DOHH2 (cell line): ENCODE measurements around the gene ABHD12.

Experiments used
- H3F3A ChIP-seq: fragments of 200-600 bp; sonication (generic), shearing (Covaris generic); 2 replicates; pipeline ENCODE4 v1.6.0; 2016; ENCODE audit warnings: antibody characterized with exemption, mild to moderate bottlenecking; ENCODE audit not compliant: control insufficient read depth, insufficient read depth
- H3K27ac ChIP-seq: fragments of 200-600 bp; sonication (generic); 2 replicates; pipeline ENCODE4 v1.5.1; 2014; ENCODE audit warnings: low read depth, mild to moderate bottlenecking, low read length, moderate library complexity
- H3K27me3 ChIP-seq: fragments of 200-600 bp; sonication (generic); 2 replicates; pipeline ENCODE4 v1.6.1; 2014; ENCODE audit warnings: mild to moderate bottlenecking, low read length, mixed read lengths; ENCODE audit not compliant: control insufficient read depth
- H3K36me3 ChIP-seq: fragments of 200-600 bp; sonication (generic); 2 replicates; pipeline ENCODE4 v1.6.1; 2014; ENCODE audit warnings: mild to moderate bottlenecking, low read length, moderate library complexity, mixed read lengths; ENCODE audit not compliant: control insufficient read depth
- H3K4me1 ChIP-seq: fragments of 200-600 bp; sonication (generic); 2 replicates; pipeline ENCODE4 v1.6.1; 2014; ENCODE audit warnings: mild to moderate bottlenecking, low read length, mixed read lengths; ENCODE audit not compliant: control insufficient read depth
- H3K4me2 ChIP-seq: fragments of 200-600 bp; sonication (generic); 2 replicates; pipeline ENCODE4 v1.6.0; 2014; ENCODE audit warnings: mild to moderate bottlenecking, low read length, moderate library complexity
- H3K4me3 ChIP-seq: fragments of 200-600 bp; sonication (generic); 2 replicates; pipeline ENCODE4 v1.5.1; 2014; ENCODE audit warnings: mild to moderate bottlenecking, low read length, mixed read lengths
- H3K79me2 ChIP-seq: fragments of 200-600 bp; sonication (generic); 2 replicates; pipeline ENCODE4 v1.6.1; 2014; ENCODE audit warnings: mild to moderate bottlenecking, low read length, mixed read lengths; ENCODE audit not compliant: control insufficient read depth
- H3K9me2 ChIP-seq: fragments of 200-600 bp; sonication (generic); replicated peaks from 2 replicates; pipeline ENCODE4 v1.6.1; 2014; ENCODE audit warnings: mild to moderate bottlenecking, low read length, mixed read lengths; ENCODE audit not compliant: control insufficient read depth
- H3K9me3 ChIP-seq: fragments of 200-600 bp; sonication (generic); 2 replicates; pipeline ENCODE4 v1.6.1; 2014; ENCODE audit warnings: antibody characterized with exemption, low read length, mixed read lengths; ENCODE audit not compliant: control insufficient read depth, insufficient read depth
- H4K20me1 ChIP-seq: fragments of 200-600 bp; sonication (generic); 2 replicates; pipeline ENCODE4 v1.6.0; 2014; ENCODE audit warnings: low read depth, mild to moderate bottlenecking, antibody characterized with exemption, low read length, moderate library complexity; ENCODE audit not compliant: control insufficient read depth, insufficient read depth
- CTCF ChIP-seq: fragments of 200-600 bp; sonication (generic); IDR thresholded peaks from one replicate; pipeline ENCODE4 v1.5.1; 2014; ENCODE audit warnings: antibody characterized with exemption, mild to moderate bottlenecking, low read depth, low read length; ENCODE audit not compliant: poor library complexity, severe bottlenecking
- EZH2phosphoT487 ChIP-seq: fragments of 200-600 bp; sonication (generic); IDR thresholded peaks from 2 replicates; pipeline ENCODE4 v1.6.1; 2017; ENCODE audit warnings: borderline replicate concordance, mild to moderate bottlenecking, antibody characterized with exemption, low read length, moderate library complexity, mixed read lengths

The ABHD12 gene

GRCh38 chr20:25360631-25361286 is 29.9 kb downstream of the ABHD12 start:
- Histone ChIP-seq H4K20me1 (no peaks in the 10 kb centered on the region), H3K4me2 (no peak overlapping the region), H3K79me2 (peaks cover 58% of the 10 kb centered on the region), H3K4me3 (no peak overlapping the region), H3K4me1 (peaks cover 3% of the 10 kb centered on the region), H3F3A (no peaks in the 10 kb centered on the region), H3K27me3 (no peaks in the 10 kb centered on the region), H3K36me3 (no peaks in the 10 kb centered on the region; the same call in 1 of the 2 replicates), H3K9me3 (no peaks in the 10 kb centered on the region; the same call in 1 of the 2 replicates), H3K27ac (no peak overlapping the region), H3K9me2 (no peaks in the 10 kb centered on the region)
- no peak for TF ChIP-seq EZH2phosphoT487
- no peak for TF ChIP-seq CTCF

DNA sequence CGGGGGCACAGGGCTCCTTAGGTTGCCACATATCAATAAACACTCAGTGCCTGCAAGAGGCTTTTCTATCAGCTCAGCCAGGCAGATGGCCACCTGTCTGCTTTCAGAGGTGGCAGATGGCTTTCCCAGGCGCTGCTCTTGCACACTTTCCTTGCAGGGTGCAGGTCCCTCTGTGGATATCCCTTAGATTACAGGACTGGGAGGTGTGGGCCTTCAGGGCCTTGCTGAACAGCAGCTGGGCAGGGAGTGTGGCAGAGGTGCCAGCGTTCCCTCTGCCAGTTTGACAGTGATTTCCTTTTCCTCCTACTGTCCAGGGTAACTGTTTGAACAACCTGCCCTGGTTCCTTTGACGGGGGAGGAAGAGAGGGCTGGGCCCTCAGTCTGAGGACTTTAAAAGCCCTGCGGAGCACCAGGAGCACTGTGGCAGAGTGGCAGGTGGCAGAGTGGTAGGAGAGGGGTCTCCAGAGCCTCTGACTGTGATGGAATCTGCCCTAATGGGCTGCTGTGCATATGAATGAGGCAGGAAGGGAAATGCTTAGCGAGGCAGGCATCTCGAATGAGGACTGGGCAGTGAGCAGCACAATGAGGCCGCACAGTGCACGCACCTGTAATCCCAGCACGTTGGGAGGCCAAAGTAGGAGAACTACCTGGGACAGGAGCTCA is 34.2 kb downstream of the ABHD12 start:
- H3K4me2 ChIP-seq, result no peak overlapping the region
- peaks cover 63% of the 10 kb centered on the region for H3K79me2 ChIP-seq
- H3K9me2 ChIP-seq, result no peaks in the 10 kb centered on the region
- no peak overlapping the region for H3K4me3 ChIP-seq
- no peaks in the 10 kb centered on the region; the same call in 1 of the 2 replicates for H3K36me3 ChIP-seq
- TF ChIP-seq EZH2phosphoT487, result no peak
- TF ChIP-seq CTCF, result no peak
- H3F3A ChIP-seq, result no peaks in the 10 kb centered on the region
- H3K27me3 ChIP-seq, result no peaks in the 10 kb centered on the region
- H3K4me1 ChIP-seq, result peaks cover 13% of the 10 kb centered on the region
- H3K9me3 ChIP-seq, result peaks cover 5% of the 10 kb centered on the region; the same call in 1 of the 2 replicates
- H4K20me1 ChIP-seq, result no peaks in the 10 kb centered on the region
- H3K27ac ChIP-seq, result no peak overlapping the region

GRCh38 chr20:25355866-25356265 is 34.8 kb downstream of the ABHD12 start:
- H3F3A ChIP-seq, result no peaks in the 10 kb centered on the region
- H4K20me1 ChIP-seq, result no peaks in the 10 kb centered on the region
- H3K27me3 ChIP-seq, result no peaks in the 10 kb centered on the region
- TF ChIP-seq CTCF, result no peak
- TF ChIP-seq EZH2phosphoT487, result no peak
- H3K27ac ChIP-seq, result no peak overlapping the region
- H3K79me2 ChIP-seq, result peaks cover 63% of the 10 kb centered on the region
- H3K4me3 ChIP-seq, result no peak overlapping the region
- H3K9me2 ChIP-seq, result no peaks in the 10 kb centered on the region
- H3K4me2 ChIP-seq, result no peak overlapping the region
- peaks cover 5% of the 10 kb centered on the region; the same call in 1 of the 2 replicates for H3K9me3 ChIP-seq
- peaks cover 13% of the 10 kb centered on the region for H3K4me1 ChIP-seq
- H3K36me3 ChIP-seq, result no peaks in the 10 kb centered on the region; the same call in 1 of the 2 replicates
